ENCODE measurements around the gene SHC1. TPM values are rescaled to one million over a fixed set of nuclear protein-coding genes. Genes with fewer than 3 reads are reported as not detected.

SHC1 gene
- total RNA-seq, 6 experiments from 2014 or later = 371 to 461 (median 401) TPM

DNA sequence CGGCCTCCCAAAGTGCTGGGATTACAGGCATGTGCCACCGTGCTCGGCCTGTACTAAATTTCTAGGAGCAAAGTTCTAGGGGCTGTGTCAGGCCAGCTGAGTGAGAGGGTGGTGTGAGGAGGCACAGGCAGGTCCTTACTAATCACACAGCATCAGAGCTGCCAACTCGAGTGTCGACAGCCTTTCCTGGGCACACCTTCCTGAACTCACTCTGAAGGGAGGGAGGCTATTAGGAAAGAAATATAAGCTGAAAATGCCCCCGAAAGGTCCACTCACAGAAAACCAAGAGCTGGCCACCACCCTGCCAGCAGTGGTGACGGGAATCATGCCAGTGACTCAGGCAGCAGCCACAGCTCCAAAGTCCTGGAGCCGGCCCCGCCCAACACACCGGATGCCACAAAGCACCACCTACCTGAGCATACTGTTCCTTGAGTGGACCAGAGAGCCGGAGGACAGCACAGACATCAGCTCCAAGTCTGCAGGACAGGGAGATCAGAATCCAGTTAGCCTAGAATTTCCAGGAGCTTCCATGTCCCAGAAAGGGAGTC is 38.5 kb downstream of the SHC1 start:
- TF ChIP-seq, protein P1, sequence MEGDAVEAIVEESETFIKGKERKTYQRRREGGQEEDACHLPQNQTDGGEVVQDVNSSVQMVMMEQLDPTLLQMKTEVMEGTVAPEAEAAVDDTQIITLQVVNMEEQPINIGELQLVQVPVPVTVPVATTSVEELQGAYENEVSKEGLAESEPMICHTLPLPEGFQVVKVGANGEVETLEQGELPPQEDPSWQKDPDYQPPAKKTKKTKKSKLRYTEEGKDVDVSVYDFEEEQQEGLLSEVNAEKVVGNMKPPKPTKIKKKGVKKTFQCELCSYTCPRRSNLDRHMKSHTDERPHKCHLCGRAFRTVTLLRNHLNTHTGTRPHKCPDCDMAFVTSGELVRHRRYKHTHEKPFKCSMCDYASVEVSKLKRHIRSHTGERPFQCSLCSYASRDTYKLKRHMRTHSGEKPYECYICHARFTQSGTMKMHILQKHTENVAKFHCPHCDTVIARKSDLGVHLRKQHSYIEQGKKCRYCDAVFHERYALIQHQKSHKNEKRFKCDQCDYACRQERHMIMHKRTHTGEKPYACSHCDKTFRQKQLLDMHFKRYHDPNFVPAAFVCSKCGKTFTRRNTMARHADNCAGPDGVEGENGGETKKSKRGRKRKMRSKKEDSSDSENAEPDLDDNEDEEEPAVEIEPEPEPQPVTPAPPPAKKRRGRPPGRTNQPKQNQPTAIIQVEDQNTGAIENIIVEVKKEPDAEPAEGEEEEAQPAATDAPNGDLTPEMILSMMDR (IDR thresholded peaks at IDR 0.05) = no peak
- Mint-ChIP-seq H3K27ac (no peak overlapping the region), H3K36me3 (ENCODE audit: low read depth) (peaks cover 9% of the 10 kb centered on the region; the same call in 1 of the 2 replicates), H3K9me3 (no peaks in the 10 kb centered on the region), H3K4me1 (ENCODE audit: low read depth) (0 out of 2 replicates have a peak, but pooled peaks cover 5% of the 10 kb centered on the region), H3K27me3 (ENCODE audit: insufficient read depth) (no peaks in the 10 kb centered on the region; the same call in 1 of the 2 replicates), H3K4me3 (no peak overlapping the region)
- DNase-seq = no peak

DNA sequence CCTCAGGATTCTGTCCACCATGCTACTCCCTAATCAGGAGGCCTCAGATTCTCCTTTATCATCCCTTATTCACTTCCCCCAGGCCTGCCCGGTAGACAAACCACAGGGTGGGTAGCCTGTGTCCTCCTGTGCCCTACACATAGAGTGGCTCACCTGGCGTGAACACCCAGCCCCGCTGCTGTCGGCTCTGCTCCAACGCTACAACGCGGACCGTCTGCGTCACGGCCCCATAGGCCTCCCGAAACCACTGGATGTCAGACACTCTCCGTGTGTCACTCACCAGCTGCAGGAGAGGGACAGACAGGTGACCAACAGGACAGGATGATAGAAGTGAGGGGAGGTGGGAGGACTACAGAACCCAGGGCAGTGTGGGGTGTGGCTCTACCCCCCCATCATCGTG is 44.3 kb downstream of the SHC1 start:
- Mint-ChIP-seq H3K4me1 (ENCODE audit: low read depth) (no peaks in the 10 kb centered on the region), H3K36me3 (ENCODE audit: low read depth) (peaks cover 26% of the 10 kb centered on the region), H3K9me3 (no peaks in the 10 kb centered on the region), H3K27me3 (ENCODE audit: insufficient read depth) (no peaks in the 10 kb centered on the region; the same call in 1 of the 2 replicates), H3K27ac (no peak overlapping the region), H3K4me3 (no peak overlapping the region)
- DNase-seq = no peak
- TF ChIP-seq, protein P1 (IDR thresholded peaks at IDR 0.05) = no peak

DNA sequence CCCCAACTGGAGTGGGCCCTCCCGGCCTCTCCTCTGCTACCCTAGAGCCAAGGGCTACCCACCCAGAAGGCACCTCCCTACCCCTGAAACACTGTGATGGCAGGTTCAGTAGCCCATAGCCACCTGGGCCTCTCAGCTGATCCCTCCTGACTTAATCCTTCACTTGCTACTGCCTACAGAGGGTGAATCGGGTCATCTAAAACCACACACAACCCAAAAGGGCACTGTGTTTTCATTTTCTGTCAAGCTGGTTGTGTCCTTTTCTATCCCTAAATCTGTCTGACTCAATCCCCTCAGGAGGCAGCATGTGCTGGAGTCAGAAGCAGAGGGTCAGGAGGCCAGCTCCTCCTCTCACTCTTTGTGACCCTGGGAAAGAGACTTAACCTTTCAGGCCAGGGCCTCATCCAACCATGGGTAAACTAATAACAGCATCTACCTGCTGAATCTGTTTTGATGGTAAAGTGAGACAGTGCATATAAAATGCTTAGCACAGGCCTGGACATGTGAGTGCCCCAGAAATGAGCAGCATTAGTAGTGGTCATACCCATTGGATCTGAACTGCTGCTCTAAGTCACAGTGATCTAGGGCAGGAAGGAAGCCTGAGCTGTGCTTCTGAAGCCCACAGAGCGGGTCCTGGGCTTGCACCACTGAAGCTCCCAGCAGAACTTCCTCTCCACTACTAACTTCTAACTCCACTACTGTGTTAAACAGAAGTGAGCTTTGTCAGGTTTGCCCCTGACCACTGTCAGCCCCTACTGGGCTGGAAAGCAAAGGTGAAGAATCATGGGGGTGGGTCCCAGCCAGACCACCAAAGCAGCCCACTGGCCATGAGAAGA is 45.0 kb downstream of the SHC1 start:
- no peaks in the 10 kb centered on the region; the same call in 1 of the 2 replicates for H3K27me3 Mint-ChIP-seq (ENCODE audit: insufficient read depth)
- H3K4me3 Mint-ChIP-seq = no peak overlapping the region
- H3K9me3 Mint-ChIP-seq = no peaks in the 10 kb centered on the region
- no peak overlapping the region for H3K27ac Mint-ChIP-seq
- TF ChIP-seq, protein P1 (IDR thresholded peaks at IDR 0.05) = no peak
- peaks cover 26% of the 10 kb centered on the region for H3K36me3 Mint-ChIP-seq (ENCODE audit: low read depth)
- no peaks in the 10 kb centered on the region for H3K4me1 Mint-ChIP-seq (ENCODE audit: low read depth)
- no peak for DNase-seq

DNA sequence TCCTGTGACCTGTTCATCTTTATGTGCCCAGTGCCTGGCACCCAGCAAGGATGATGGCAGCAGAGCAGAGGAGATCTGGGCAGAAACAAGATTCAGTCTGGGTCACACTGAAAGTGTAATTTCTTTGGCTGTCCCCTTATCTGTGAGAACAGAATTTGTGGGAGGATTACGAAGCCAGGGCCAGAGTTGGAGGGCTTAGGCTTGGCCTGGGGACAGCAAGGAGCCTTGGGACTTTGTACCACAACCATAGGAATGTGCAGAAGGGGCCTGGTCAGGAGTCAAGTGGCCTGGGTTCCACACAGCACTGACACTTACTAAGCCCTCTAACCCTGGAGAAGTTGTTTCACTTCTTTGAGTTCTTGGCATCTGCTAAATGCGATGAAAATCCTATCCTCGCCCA is 46.9 kb downstream of the SHC1 start:
- no peaks in the 10 kb centered on the region for H3K9me3 Mint-ChIP-seq
- TF ChIP-seq, protein P1 (IDR thresholded peaks at IDR 0.05) = no peak
- no peaks in the 10 kb centered on the region; the same call in 1 of the 2 replicates for H3K27me3 Mint-ChIP-seq (ENCODE audit: insufficient read depth)
- H3K36me3 Mint-ChIP-seq (ENCODE audit: low read depth) = peaks cover 26% of the 10 kb centered on the region
- no peaks in the 10 kb centered on the region for H3K4me1 Mint-ChIP-seq (ENCODE audit: low read depth)
- H3K27ac Mint-ChIP-seq = no peak overlapping the region
- H3K4me3 Mint-ChIP-seq = no peak overlapping the region
- no peak for DNase-seq

DNA sequence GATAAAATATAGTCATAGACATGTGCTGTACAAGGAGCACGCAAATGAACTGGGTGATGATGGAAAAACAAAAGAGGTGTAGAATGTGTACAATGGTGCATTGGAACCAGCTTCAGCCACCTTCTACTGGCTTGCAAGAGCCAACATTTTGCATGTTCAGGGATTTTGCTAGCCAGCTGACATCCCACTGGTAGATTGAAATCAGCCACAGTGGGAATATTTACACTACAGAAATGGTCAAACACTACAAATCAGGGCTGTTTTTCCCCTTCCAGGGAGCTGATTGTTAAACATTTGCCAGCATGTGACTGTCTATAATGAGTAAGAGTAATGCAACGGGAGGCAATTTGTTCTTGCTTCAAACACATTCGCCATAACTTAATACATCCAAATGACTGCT is 57.3 kb downstream of the SHC1 start:
- Mint-ChIP-seq H3K27me3 (ENCODE audit: insufficient read depth) (peaks cover 25% of the 10 kb centered on the region), H3K4me3 (no peak overlapping the region), H3K36me3 (ENCODE audit: low read depth) (peaks cover 12% of the 10 kb centered on the region), H3K9me3 (peaks cover 10% of the 10 kb centered on the region), H3K27ac (no peak overlapping the region), H3K4me1 (ENCODE audit: low read depth) (no peaks in the 10 kb centered on the region)
- TF ChIP-seq, protein P1 (IDR thresholded peaks at IDR 0.05) = no peak
- no peak for DNase-seq

All from HFFc6 (cell line).